Loucy (cell line): ENCODE data around the gene MRPL49.
"Not testable (repeated sequence)": the region's sequence is repeated elsewhere in the genome, so short reads cannot be mapped to it uniquely, and the experiment has no call there.

Experiments
- H2AFZ ChIP-seq: fragments of 200-600 bp; sonication (generic); 2 replicates; pipeline ENCODE4 v1.6.0; 2016; ENCODE audit warnings: antibody characterized with exemption, mild to moderate bottlenecking, low read length, moderate library complexity
- H3F3A ChIP-seq: fragments of 200-600 bp; 2 replicates; pipeline ENCODE4 v1.6.0; 2016; ENCODE audit warnings: antibody characterized with exemption, low read depth, mild to moderate bottlenecking
- H3K27me3 ChIP-seq: fragments of 200-600 bp; sonication (generic); 2 replicates; pipeline ENCODE4 v1.6.1; 2014; ENCODE audit warnings: low read length, mild to moderate bottlenecking; ENCODE audit not compliant: insufficient read depth, poor library complexity, severe bottlenecking
- H3K36me3 ChIP-seq: fragments of 200-600 bp; sonication (generic); 2 replicates; pipeline ENCODE4 v1.6.1; 2016; ENCODE audit warnings: low read length; ENCODE audit not compliant: insufficient read depth
- H3K4me1 ChIP-seq: fragments of 200-600 bp; sonication (generic); 2 replicates; pipeline ENCODE4 v1.5.1; 2014; ENCODE audit warnings: low read length, mild to moderate bottlenecking; ENCODE audit not compliant: insufficient read depth, poor library complexity, severe bottlenecking
- H3K4me2 ChIP-seq: fragments of 200-600 bp; sonication (generic); 2 replicates; pipeline ENCODE4 v1.6.0; 2014; ENCODE audit warnings: antibody characterized with exemption, low read length, low read depth, mild to moderate bottlenecking; ENCODE audit not compliant: poor library complexity, severe bottlenecking
- H3K4me3 ChIP-seq: fragments of 200-600 bp; sonication (generic); 2 replicates; pipeline ENCODE4 v1.5.1; 2014; ENCODE audit warnings: low read length, mild to moderate bottlenecking, mixed read lengths; ENCODE audit not compliant: poor library complexity, severe bottlenecking
- H3K79me2 ChIP-seq: fragments of 200-600 bp; sonication (generic); 2 replicates; pipeline ENCODE4 v1.6.1; 2014; ENCODE audit warnings: low read length; ENCODE audit not compliant: insufficient read depth
- H3K9ac ChIP-seq: fragments of 200-600 bp; sonication (generic); 2 replicates; pipeline ENCODE4 v1.6.0; 2014; ENCODE audit warnings: mild to moderate bottlenecking, low read depth, low read length, moderate library complexity; ENCODE audit not compliant: poor library complexity, severe bottlenecking
- H3K9me2 ChIP-seq: fragments of 200-600 bp; sonication (generic); replicated peaks from 2 replicates; pipeline ENCODE4 v1.6.1; 2016; ENCODE audit warnings: low read depth, low read length, mixed read lengths
- H3K9me3 ChIP-seq: fragments of 200-600 bp; sonication (generic); 2 replicates; pipeline ENCODE4 v1.6.1; 2014; ENCODE audit warnings: mild to moderate bottlenecking, antibody characterized with exemption, low read length, low read depth; ENCODE audit not compliant: insufficient read depth
- H4K20me1 ChIP-seq: fragments of 200-600 bp; sonication (generic); 2 replicates; pipeline ENCODE4 v1.6.0; 2014; ENCODE audit warnings: antibody characterized with exemption, low read length, mild to moderate bottlenecking; ENCODE audit not compliant: insufficient read depth, poor library complexity, severe bottlenecking
- CTCF ChIP-seq: fragments of 200-600 bp; sonication (generic); conservative IDR thresholded peaks from 2 replicates; pipeline ENCODE4 v1.5.1; 2014; ENCODE audit warnings: mild to moderate bottlenecking, antibody characterized with exemption, low read length
- EZH2phosphoT487 ChIP-seq: fragments of 200-600 bp; IDR thresholded peaks from 2 replicates; pipeline ENCODE4 v1.6.1; 2018; ENCODE audit warnings: antibody characterized with exemption, mild to moderate bottlenecking, moderate library complexity, borderline replicate concordance

MRPL49 gene

GRCh38 chr11:65169164-65169641 is 47.1 kb downstream of the MRPL49 start:
- Histone ChIP-seq H3F3A (no peaks in the 10 kb centered on the region), H3K79me2 (no peaks in the 10 kb centered on the region), H3K36me3 (no peaks in the 10 kb centered on the region), H4K20me1 (no peaks in the 10 kb centered on the region), H3K4me2 (peak overlapping the region; percentile 9), H3K4me1 (peaks cover 15% of the 10 kb centered on the region), H3K27me3 (no peaks in the 10 kb centered on the region), H3K9me3 (no peaks in the 10 kb centered on the region), H3K4me3 (peak overlapping the region; percentile 19), H2AFZ (peak overlapping the region; percentile 86), H3K9ac (peak overlapping the region; percentile 55), H3K9me2 (no peaks in the 10 kb centered on the region)
- TF ChIP-seq CTCF (no peak), EZH2phosphoT487 (no peak)

GRCh38 chr11:65170058-65170534 is 48.0 kb downstream of the MRPL49 start, which contains the start of gene SPDYC:
TSS of gene SPDYC (plus strand) at chr11:65170233. CDS start at chr11:65171358, 1,125 bp downstream.
- Histone ChIP-seq H3K27me3 (no peaks in the 10 kb centered on the region), H3K4me2 (peak within 1 kb of the TSS; percentile 9), H3K79me2 (no peaks in the 10 kb centered on the region), H3K4me1 (peaks cover 15% of the 10 kb centered on the region), H2AFZ (peak within 1 kb of the TSS; percentile 86), H3K9me3 (no peaks in the 10 kb centered on the region), H3F3A (no peaks in the 10 kb centered on the region), H4K20me1 (no peaks in the 10 kb centered on the region), H3K9ac (peak within 1 kb of the TSS; percentile 55), H3K36me3 (no peaks in the 10 kb centered on the region), H3K9me2 (no peaks in the 10 kb centered on the region), H3K4me3 (peak within 1 kb of the TSS; percentile 19)
- TF ChIP-seq EZH2phosphoT487 = no peak
- TF ChIP-seq CTCF = no peak

- H3K27me3 ChIP-seq = no peaks in the 10 kb centered on the region
- H3K9me2 ChIP-seq = no peaks in the 10 kb centered on the region
- no peaks in the 10 kb centered on the region for H3F3A ChIP-seq
- no peaks in the 10 kb centered on the region for H4K20me1 ChIP-seq
- H3K79me2 ChIP-seq = no peaks in the 10 kb centered on the region
- H3K4me1 ChIP-seq = peaks cover 15% of the 10 kb centered on the region
- H3K9me3 ChIP-seq = no peaks in the 10 kb centered on the region
- H3K4me2 ChIP-seq = no peak overlapping the region
- H3K4me3 ChIP-seq = no peak overlapping the region
- no peak overlapping the region for H3K9ac ChIP-seq
- TF ChIP-seq CTCF (no peak), EZH2phosphoT487 (no peak)
- H3K36me3 ChIP-seq = no peaks in the 10 kb centered on the region
- H2AFZ ChIP-seq = no peak overlapping the region
These were observed 50.5 kb downstream of the MRPL49 start for GRCh38 chr11:65172600-65172999.

GRCh38 chr11:65174571-65175010 is 52.5 kb downstream of the MRPL49 start:
- H3K4me3 ChIP-seq, H3K4me1 ChIP-seq, H3K79me2 ChIP-seq, H3F3A ChIP-seq, H4K20me1 ChIP-seq, H3K9me3 ChIP-seq, H3K4me2 ChIP-seq, H3K36me3 ChIP-seq, H3K9ac ChIP-seq, H3K27me3 ChIP-seq, H3K9me2 ChIP-seq: not testable (repeated sequence)
- H2AFZ ChIP-seq = 0 out of 2 replicates have a peak overlapping the region, but pooled peaks have one; percentile 36
